Suprapubic skin (tissue), 3 donors: ENCODE measurements around the gene ATG14.

Source experiments
- POLR2A ChIP-seq, 2 donors: fragments of 450-650 bp; IDR thresholded peaks; one replicate each; pipeline ENCODE4 v1.6.1; 2017; ENCODE audit warnings: antibody characterized with exemption in 2 of 2, mild to moderate bottlenecking in 2 of 2, moderate library complexity in 2 of 2
- TF ChIP-seq, protein P1 (sequence below), 2 donors: fragments of 200-600 bp in 1 of 2; fragments of 450-650 bp in 1 of 2; sonication (generic) in 1 of 2; IDR thresholded peaks; one replicate each; pipeline ENCODE4 v1.5.1; 2016 to 2019; ENCODE audit warnings: antibody characterized with exemption in 2 of 2, mild to moderate bottlenecking in 1 of 2, moderate library complexity in 1 of 2

DNA sequence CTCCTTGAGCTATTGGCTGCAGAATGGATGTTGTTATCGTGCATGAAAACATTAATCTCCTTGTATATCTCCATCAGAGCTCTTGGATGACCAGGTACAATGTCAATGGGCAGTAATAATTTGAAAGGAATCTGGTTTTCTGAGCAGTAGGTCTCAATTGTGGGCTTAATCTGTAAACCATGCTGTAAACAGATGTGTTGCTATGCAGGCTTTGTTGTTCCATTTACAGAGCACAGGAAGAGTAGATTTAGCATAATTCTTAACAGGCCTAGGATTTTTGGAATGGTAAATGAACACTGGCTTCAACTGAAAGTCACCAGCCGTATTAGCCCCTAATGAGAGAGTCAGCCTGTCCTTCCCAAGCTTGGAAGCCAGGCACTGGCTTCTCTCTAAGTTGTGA lies 50.4 kb downstream of the ATG14 start:
- no peak for TF ChIP-seq POLR2A (IDR thresholded peaks at IDR 0.05)
- TF ChIP-seq, protein P1, sequence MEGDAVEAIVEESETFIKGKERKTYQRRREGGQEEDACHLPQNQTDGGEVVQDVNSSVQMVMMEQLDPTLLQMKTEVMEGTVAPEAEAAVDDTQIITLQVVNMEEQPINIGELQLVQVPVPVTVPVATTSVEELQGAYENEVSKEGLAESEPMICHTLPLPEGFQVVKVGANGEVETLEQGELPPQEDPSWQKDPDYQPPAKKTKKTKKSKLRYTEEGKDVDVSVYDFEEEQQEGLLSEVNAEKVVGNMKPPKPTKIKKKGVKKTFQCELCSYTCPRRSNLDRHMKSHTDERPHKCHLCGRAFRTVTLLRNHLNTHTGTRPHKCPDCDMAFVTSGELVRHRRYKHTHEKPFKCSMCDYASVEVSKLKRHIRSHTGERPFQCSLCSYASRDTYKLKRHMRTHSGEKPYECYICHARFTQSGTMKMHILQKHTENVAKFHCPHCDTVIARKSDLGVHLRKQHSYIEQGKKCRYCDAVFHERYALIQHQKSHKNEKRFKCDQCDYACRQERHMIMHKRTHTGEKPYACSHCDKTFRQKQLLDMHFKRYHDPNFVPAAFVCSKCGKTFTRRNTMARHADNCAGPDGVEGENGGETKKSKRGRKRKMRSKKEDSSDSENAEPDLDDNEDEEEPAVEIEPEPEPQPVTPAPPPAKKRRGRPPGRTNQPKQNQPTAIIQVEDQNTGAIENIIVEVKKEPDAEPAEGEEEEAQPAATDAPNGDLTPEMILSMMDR (IDR thresholded peaks at IDR 0.05), result no peak
